ENCODE data around the gene GABRB3.

GABRB3 gene

GRCh38 chr15:26676115-26676514 lies 96.8 kb downstream of the GABRB3 start:
- no peak for DNase-seq (ENCODE audit: low read depth)

GRCh38 chr15:26674467-26674866 lies 98.4 kb downstream of the GABRB3 start:
- DNase-seq (ENCODE audit: low read depth): no peak

DNA sequence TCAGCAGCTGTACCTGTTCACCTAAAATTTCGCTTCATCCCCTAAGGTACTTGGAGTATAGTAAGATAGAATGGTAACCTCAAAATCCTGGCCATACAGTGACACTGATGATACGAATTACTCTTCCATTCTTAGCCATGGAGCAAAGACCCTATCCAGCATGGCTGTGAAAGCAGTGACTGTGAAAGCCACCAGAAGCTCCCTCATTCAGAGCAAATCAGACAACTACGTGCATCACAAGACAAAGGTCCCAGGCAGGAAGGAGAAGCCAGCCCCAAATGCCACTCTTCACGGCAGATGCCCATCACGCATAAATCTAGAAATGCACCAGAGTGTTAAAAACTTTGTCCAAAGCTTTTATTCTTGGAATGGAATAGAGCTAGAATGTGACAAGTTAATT lies 99.4 kb downstream of the GABRB3 start:
- no peak for DNase-seq (ENCODE audit: low read depth)

GRCh38 chr15:26670116-26670515 lies 102.8 kb downstream of the GABRB3 start:
- no peak for DNase-seq (ENCODE audit: low read depth)

DNA sequence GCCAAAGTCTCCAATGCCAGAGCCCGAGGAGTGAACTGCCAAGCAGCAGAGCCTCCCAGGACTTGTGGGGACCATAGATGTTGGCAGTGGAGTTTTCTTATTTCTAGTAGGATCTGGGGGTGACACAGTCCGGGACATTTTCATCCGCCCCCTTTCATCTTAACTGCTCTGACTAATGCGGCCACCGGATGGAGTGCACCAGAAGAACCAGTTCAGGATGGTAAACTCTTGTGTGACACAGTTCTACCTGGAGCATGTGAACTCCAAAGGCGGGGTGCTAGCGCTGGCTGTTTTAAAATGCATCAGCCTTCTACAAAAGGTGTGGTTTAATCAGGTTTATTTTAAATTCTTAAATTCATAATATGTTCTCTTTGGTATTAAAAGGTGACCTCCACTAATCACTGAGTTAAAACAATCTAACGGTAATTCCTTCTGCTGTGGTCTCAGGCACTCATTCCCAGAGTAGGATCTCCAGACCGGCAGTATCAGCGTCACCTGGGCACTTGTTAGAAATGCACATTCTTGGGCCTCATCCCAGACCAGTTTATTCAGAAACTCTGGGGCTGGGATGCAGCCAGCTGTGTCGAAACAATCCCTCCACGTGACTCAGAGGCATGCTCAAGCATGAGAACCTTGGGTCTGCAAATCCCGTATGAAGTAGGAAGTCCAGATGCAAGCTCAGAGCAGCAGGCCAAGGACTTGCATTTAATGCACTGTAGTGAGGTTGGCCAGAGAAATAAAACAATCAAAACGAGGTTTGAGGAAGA lies 105.5 kb downstream of the GABRB3 start:
- no peak for DNase-seq (ENCODE audit: low read depth)

GRCh38 chr15:26665957-26666791 lies 106.7 kb downstream of the GABRB3 start:
- no peak for DNase-seq (ENCODE audit: low read depth)

DNA sequence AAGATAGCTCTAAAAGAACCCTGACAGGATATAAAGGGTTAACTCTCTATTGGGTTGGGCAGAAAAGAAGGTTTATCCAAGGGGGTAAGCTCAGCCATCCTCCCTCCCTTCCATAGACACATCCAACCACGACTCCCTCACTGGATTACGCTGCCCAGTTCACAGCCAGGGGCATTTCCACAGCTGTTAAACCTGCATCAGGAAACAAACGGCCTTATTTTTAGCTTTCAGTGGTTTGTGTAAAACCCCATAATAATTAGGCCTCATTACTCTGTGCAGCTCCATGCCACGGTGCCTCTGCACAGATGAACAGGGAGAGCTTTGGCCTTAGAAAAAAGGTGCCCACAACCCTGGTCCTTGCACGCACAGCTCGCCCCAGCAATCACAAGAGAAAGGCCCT lies 110.6 kb downstream of the GABRB3 start:
- no peak for DNase-seq (ENCODE audit: low read depth)

- DNase-seq (ENCODE audit: low read depth): no peak
Measured at GRCh38 chr15:26661748-26662147, 111.1 kb downstream of the GABRB3 start.

GRCh38 chr15:26661107-26661506 lies 111.8 kb downstream of the GABRB3 start:
- no peak for DNase-seq (ENCODE audit: low read depth)

GRCh38 chr15:26660241-26660640 lies 112.6 kb downstream of the GABRB3 start:
- DNase-seq (ENCODE audit: low read depth): no peak

DNA sequence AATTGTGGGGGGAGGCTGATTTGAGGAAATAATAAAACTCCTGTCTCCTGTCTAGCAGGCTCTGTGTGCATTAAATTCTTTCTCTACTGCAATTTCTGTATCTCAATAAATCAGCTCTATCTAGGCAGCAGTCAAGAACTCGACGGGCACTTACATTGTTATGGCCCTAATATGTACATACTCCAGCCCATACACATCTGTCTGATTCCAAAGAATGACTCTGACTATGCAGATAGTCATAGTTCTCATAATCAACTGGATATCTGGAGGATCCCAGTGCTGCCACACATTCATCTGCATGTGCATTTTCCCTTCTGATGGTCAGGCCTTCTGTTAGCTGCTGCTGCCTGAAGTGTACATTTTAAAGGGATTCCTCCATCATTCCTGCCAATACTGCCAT lies 114.6 kb downstream of the GABRB3 start:
- no peak for DNase-seq (ENCODE audit: low read depth)

- DNase-seq (ENCODE audit: low read depth): no peak
Measured at GRCh38 chr15:26656080-26656479, 116.8 kb downstream of the GABRB3 start.

DNA sequence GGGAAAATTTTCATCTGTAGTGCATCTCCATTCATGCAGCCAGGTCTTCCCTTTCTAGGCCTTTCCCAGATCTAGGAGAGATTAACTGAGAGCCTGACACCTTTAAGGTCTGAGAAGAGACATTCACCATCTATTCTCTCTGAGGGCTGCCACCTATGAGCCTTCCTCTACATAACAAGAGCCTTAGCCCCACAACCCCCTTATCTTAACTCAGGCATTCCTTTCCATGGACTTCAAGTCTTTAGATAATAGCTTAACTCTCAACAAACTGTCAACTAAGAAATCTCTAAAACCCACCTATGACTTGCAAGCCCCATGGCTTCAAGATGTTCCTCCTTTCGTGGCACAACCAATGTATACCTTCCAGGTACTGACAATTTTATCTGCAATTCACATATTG lies 121.0 kb downstream of the GABRB3 start:
- no peak for DNase-seq (ENCODE audit: low read depth)

- DNase-seq (ENCODE audit: low read depth): no peak
Measured at GRCh38 chr15:26648676-26649075, 124.2 kb downstream of the GABRB3 start.

- DNase-seq (ENCODE audit: low read depth): no peak
Measured at GRCh38 chr15:26644948-26645347, 127.9 kb downstream of the GABRB3 start.

- DNase-seq (ENCODE audit: low read depth): no peak
Measured at GRCh38 chr15:26641144-26641543, 131.7 kb downstream of the GABRB3 start.

DNA sequence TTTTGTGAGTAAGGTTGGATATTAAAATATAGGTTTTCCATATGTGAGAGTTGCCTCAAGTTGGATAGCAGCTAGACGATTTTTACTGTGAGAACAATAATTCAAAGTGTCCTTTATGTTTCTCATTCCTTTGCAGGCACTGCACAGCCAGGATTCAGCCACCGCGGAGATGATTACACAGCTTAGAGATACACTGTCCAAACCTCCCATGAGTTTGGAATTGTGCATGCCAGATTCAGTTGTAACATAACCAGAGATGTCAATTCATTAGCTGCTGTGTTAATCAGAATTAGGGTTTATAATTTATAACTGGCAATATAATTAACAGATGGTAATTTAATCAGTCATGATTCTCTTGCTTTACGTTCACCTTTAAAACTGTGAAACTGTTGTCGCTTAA lies 132.3 kb downstream of the GABRB3 start:
- DNase-seq (ENCODE audit: low read depth): no peak

GRCh38 chr15:26639966-26640365 lies 132.9 kb downstream of the GABRB3 start:
- DNase-seq (ENCODE audit: low read depth): no peak

GRCh38 chr15:26635614-26636013 lies 137.3 kb downstream of the GABRB3 start:
- DNase-seq (ENCODE audit: low read depth): no peak

GRCh38 chr15:26635105-26635504 lies 137.8 kb downstream of the GABRB3 start:
- DNase-seq (ENCODE audit: low read depth): no peak

GRCh38 chr15:26634319-26634718 lies 138.5 kb downstream of the GABRB3 start:
- DNase-seq (ENCODE audit: low read depth): no peak

GRCh38 chr15:26632500-26632899 lies 140.4 kb downstream of the GABRB3 start:
- DNase-seq (ENCODE audit: low read depth): no peak

DNA sequence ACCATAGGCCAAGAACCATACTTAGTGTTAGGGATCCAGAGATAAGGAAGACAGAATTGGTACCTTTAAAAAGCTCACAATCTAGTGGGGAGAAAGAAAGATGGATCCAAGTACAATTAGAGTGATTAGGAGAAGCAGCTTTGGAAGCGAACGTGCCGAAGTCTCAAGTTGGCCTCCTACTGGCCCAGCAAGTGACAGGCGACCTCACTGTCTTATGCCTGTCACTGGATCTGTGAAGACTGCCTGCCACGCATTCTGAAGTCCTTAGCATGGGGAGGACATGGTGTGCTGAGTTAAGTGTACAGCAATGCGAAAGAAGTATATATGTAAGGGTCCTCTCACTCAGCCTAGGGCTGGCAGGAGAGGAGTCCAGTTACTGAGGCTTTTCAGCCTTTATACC lies 141.0 kb downstream of the GABRB3 start:
- DNase-seq (ENCODE audit: low read depth): no peak
